ENCODE measurements around the gene TEP1.
A peak's percentile ranks its signal among the peaks of the same experiment; 100 is the strongest.

DNA sequence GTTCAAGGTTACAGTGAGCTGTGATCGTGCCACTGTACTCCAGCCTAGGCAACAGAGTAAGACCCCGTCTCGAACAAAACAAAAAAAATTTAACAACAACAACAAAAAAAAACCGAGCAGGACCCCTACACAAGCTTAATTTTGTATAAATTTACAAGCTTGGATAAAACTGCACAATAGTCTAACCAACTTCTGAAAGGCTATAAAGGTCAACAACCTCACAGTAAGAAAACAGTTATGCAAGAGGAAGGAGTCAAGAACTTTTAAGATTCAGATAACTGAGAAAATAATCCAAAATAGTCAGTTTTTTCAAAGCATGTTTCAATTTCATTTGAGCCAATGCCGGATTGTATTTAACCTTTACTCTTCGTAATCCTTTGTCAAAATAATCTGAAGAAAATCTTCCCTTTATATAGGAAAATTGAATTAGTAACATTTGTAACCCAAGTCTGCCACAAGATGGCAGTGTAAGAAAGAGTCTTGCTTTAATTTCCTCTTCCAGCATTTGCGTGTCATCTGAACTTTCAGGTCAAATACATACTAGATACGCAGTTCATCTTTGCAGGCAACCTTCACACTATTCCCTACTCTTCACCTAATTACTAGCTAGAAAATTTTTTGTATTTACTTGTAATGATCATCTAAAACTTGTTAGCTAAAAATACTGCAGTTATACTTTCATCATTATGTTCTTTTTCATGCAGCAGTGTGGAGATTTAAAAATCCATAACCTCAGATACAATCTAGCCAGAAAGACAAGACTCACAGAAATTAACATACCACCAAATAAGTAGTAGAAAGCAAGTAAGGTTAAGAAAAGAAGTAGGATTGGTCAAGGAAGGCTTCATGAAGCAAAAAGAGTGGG lies 86.1 kb downstream of the TEP1 start:
- TF ChIP-seq, protein P1, sequence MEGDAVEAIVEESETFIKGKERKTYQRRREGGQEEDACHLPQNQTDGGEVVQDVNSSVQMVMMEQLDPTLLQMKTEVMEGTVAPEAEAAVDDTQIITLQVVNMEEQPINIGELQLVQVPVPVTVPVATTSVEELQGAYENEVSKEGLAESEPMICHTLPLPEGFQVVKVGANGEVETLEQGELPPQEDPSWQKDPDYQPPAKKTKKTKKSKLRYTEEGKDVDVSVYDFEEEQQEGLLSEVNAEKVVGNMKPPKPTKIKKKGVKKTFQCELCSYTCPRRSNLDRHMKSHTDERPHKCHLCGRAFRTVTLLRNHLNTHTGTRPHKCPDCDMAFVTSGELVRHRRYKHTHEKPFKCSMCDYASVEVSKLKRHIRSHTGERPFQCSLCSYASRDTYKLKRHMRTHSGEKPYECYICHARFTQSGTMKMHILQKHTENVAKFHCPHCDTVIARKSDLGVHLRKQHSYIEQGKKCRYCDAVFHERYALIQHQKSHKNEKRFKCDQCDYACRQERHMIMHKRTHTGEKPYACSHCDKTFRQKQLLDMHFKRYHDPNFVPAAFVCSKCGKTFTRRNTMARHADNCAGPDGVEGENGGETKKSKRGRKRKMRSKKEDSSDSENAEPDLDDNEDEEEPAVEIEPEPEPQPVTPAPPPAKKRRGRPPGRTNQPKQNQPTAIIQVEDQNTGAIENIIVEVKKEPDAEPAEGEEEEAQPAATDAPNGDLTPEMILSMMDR (conservative IDR thresholded peaks at IDR 0.05), result peak; percentile 82
- no peak for TF ChIP-seq ZFX (IDR thresholded peaks at IDR 0.05)

All from C4-2B (cell line).